ENCODE results near the gene CRISPLD2.

DNA sequence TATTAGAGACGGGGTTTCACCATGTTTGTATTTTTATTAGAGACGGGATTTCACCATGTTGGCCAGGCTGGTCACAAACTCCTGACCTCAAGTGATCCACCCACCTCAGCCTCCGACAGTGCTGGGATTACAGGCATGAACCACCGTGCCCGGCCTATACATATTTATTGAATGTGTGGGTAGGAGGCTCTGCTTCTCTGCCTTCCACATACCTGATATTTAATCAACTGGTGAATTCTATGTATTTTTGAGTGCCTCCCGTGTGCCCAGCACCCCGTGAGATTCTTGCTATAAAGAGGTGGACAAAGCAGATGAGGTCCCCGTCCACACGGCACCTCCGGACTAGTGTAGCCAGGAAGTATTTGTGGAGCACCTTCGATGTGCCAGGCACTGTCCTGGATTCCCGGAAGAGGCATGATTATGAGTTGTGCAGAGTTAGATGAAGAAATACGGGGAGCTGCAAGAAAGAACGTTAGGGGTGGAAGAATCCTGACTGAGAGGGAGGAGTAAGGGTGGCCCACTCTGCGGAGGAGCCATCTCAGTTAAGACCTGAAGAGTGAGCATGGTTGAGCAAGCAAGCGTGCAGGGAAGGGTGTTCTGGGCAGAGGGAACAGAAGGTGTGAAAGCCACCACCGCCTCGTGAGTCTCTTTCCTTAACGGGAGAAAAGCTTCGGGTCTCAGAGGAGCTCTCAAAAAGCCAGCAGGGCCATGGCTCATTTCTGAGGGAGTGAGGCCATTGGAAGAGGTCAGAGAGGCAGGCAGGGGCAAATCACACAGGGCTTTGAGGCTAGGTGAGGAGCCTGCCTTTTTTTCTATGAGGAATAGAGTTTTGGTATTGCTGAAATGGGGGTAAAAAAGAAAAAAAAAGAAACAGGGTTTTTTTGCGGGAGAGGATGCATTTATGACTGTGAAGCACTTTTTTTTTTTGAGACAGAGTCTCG lies 21.2 kb downstream of the CRISPLD2 start:
- TF ChIP-seq POLR2A (IDR thresholded peaks at IDR 0.05; ENCODE audit: low read length) (no peak), GATA1 (IDR thresholded peaks at IDR 0.05; ENCODE audit: low read depth, low read length) (no peak)

All from erythroblast (primary cell).